ENCODE measurements around the gene KCTD3.

Gene KCTD3

GRCh38 chr1:215665215-215665614 is 98.1 kb downstream of the KCTD3 start:
- TF ChIP-seq, protein P1, sequence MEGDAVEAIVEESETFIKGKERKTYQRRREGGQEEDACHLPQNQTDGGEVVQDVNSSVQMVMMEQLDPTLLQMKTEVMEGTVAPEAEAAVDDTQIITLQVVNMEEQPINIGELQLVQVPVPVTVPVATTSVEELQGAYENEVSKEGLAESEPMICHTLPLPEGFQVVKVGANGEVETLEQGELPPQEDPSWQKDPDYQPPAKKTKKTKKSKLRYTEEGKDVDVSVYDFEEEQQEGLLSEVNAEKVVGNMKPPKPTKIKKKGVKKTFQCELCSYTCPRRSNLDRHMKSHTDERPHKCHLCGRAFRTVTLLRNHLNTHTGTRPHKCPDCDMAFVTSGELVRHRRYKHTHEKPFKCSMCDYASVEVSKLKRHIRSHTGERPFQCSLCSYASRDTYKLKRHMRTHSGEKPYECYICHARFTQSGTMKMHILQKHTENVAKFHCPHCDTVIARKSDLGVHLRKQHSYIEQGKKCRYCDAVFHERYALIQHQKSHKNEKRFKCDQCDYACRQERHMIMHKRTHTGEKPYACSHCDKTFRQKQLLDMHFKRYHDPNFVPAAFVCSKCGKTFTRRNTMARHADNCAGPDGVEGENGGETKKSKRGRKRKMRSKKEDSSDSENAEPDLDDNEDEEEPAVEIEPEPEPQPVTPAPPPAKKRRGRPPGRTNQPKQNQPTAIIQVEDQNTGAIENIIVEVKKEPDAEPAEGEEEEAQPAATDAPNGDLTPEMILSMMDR (IDR thresholded peaks at IDR 0.05; ENCODE audit: low read depth, low read length): no peak
- DNase-seq (ENCODE audit: extremely low read depth, low read depth): no peak

DNA sequence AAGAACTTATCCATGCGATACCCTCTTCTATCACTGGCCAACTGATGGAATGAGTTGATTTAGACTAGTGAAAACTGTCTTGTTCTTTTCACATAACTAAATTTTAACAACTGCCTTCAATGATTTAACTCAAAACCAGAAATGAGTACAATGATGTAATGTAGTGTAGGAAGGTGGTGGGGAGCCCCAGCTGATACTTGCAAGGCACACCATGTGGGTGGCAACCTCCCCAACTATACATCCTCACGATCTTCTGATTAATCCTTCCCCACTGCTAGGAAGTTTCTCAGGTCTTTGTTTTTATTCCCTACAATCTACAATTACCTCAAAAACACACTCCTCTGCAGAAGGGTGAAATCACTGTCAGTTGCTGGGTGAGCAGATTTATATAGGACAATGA is 100.7 kb downstream of the KCTD3 start:
- TF ChIP-seq, protein P1 (IDR thresholded peaks at IDR 0.05; ENCODE audit: low read depth, low read length): no peak
- no peak for DNase-seq (ENCODE audit: extremely low read depth, low read depth)

DNA sequence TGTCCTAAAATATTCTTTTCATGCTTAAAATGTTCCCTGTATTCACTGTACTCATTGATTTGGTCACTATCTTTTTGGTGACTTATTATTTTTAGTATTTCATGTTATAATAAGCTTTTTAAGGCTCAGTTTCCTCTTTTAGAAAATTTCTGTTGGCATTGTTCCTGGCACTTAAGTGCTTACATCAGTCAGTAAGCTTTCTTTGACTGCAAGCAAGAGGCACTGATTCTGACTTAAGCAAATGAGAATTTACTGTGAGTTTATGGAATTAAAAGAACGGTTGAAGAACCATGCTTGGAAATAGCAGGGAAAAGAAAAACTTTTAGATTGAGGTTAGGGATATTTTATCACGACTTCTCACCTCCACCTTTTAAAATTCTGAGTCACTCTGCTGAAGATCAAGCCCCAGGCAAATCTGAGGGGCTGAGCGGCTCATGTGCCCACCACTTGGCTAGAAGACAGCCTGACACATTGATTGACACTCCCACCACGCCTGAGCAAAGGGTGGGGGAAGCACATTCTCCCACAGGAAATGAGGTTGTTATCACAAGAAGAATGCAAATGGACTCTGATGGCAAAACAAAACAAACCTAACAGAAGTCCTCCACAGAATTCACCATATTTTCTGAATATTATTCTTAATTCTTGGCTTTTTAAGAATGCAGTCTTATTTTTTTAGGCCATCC is 102.8 kb downstream of the KCTD3 start:
- TF ChIP-seq, protein P1 (IDR thresholded peaks at IDR 0.05; ENCODE audit: low read depth, low read length): no peak
- no peak for DNase-seq (ENCODE audit: extremely low read depth, low read depth)

Data from AG09319 (cell line).